Measurements from ENCODE around the gene C2CD3. TPM values are rescaled to one million over a fixed set of nuclear protein-coding genes. Genes with fewer than 3 reads are reported as not detected.

The C2CD3 gene
- total and polyA plus RNA-seq, 9 donors: 14.5 to 25.8 (median 18.5) TPM

- no peak overlapping the region for H3K27ac ChIP-seq (ENCODE audit: low read length)
- peaks cover 45% of the 10 kb centered on the region for H3K36me3 ChIP-seq (ENCODE audit: control insufficient read depth, insufficient read depth, low read length)
- WGBS (ENCODE audit: insufficient coverage): 93% methylated on average over 27 of the region's 29 CpGs
- no peaks in the 10 kb centered on the region for H3K27me3 ChIP-seq (ENCODE audit: control insufficient read depth, insufficient read depth, low read length)
- DNase-seq: no peak
- no peak overlapping the region for H3K4me3 ChIP-seq (ENCODE audit: low read length)
- peaks cover 18% of the 10 kb centered on the region for H3K4me1 ChIP-seq (ENCODE audit: control insufficient read depth, insufficient read depth, low read length)
- no peaks in the 10 kb centered on the region for H3K9me3 ChIP-seq (replicated peaks; ENCODE audit: control insufficient read depth, low read depth, low read length)
Measured at GRCh38 chr11:74005721-74006517, 164.9 kb downstream of the C2CD3 start.

GRCh38 chr11:74004759-74005615 lies 165.8 kb downstream of the C2CD3 start:
- Histone ChIP-seq H3K27ac (ENCODE audit: low read length) (no peak overlapping the region), H3K27me3 (ENCODE audit: control insufficient read depth, insufficient read depth, low read length) (no peaks in the 10 kb centered on the region), H3K4me1 (ENCODE audit: control insufficient read depth, insufficient read depth, low read length) (peaks cover 18% of the 10 kb centered on the region), H3K36me3 (ENCODE audit: control insufficient read depth, insufficient read depth, low read length) (peaks cover 51% of the 10 kb centered on the region), H3K9me3 (replicated peaks; ENCODE audit: control insufficient read depth, low read depth, low read length) (no peaks in the 10 kb centered on the region), H3K4me3 (ENCODE audit: low read length) (no peak overlapping the region)
- WGBS (ENCODE audit: insufficient coverage): 45% methylated on average over 10 of the region's 11 CpGs
- no peak for DNase-seq

- peaks cover 51% of the 10 kb centered on the region for H3K36me3 ChIP-seq (ENCODE audit: control insufficient read depth, insufficient read depth, low read length)
- no peak for DNase-seq
- WGBS (ENCODE audit: insufficient coverage): 100% methylated on average over 3 of the region's 6 CpGs
- H3K4me3 ChIP-seq (ENCODE audit: low read length): no peak overlapping the region
- no peaks in the 10 kb centered on the region for H3K9me3 ChIP-seq (replicated peaks; ENCODE audit: control insufficient read depth, low read depth, low read length)
- H3K4me1 ChIP-seq (ENCODE audit: control insufficient read depth, insufficient read depth, low read length): peaks cover 17% of the 10 kb centered on the region
- H3K27me3 ChIP-seq (ENCODE audit: control insufficient read depth, insufficient read depth, low read length): no peaks in the 10 kb centered on the region
- no peak overlapping the region for H3K27ac ChIP-seq (ENCODE audit: low read length)
Measured at GRCh38 chr11:74004046-74004695, 166.6 kb downstream of the C2CD3 start.

- Histone ChIP-seq H3K27me3 (ENCODE audit: control insufficient read depth, insufficient read depth, low read length) (no peaks in the 10 kb centered on the region), H3K4me1 (ENCODE audit: control insufficient read depth, insufficient read depth, low read length) (peaks cover 7% of the 10 kb centered on the region), H3K36me3 (ENCODE audit: control insufficient read depth, insufficient read depth, low read length) (peaks cover 51% of the 10 kb centered on the region), H3K9me3 (replicated peaks; ENCODE audit: control insufficient read depth, low read depth, low read length) (no peaks in the 10 kb centered on the region), H3K27ac (ENCODE audit: low read length) (no peak overlapping the region), H3K4me3 (ENCODE audit: low read length) (no peak overlapping the region)
- no peak for DNase-seq
- 92% methylated on average over 2 of the region's 4 CpGs for WGBS (ENCODE audit: insufficient coverage)
Measured at GRCh38 chr11:74002832-74003231, 168.0 kb downstream of the C2CD3 start.

- no peak for DNase-seq
- 64% methylated on average over 7 of the region's 7 CpGs for WGBS (ENCODE audit: insufficient coverage)
- Histone ChIP-seq H3K36me3 (ENCODE audit: control insufficient read depth, insufficient read depth, low read length) (peaks cover 51% of the 10 kb centered on the region), H3K9me3 (replicated peaks; ENCODE audit: control insufficient read depth, low read depth, low read length) (no peaks in the 10 kb centered on the region), H3K4me1 (ENCODE audit: control insufficient read depth, insufficient read depth, low read length) (peaks cover 7% of the 10 kb centered on the region), H3K27ac (ENCODE audit: low read length) (no peak overlapping the region), H3K27me3 (ENCODE audit: control insufficient read depth, insufficient read depth, low read length) (no peaks in the 10 kb centered on the region), H3K4me3 (ENCODE audit: low read length) (no peak overlapping the region)
Measured at GRCh38 chr11:74001822-74002286, 168.9 kb downstream of the C2CD3 start.

- Histone ChIP-seq H3K36me3 (ENCODE audit: control insufficient read depth, insufficient read depth, low read length) (peaks cover 44% of the 10 kb centered on the region), H3K27ac (ENCODE audit: low read length) (no peak overlapping the region), H3K9me3 (replicated peaks; ENCODE audit: control insufficient read depth, low read depth, low read length) (no peaks in the 10 kb centered on the region), H3K4me1 (ENCODE audit: control insufficient read depth, insufficient read depth, low read length) (peaks cover 7% of the 10 kb centered on the region), H3K4me3 (ENCODE audit: low read length) (no peak overlapping the region), H3K27me3 (ENCODE audit: control insufficient read depth, insufficient read depth, low read length) (no peaks in the 10 kb centered on the region)
- WGBS (ENCODE audit: insufficient coverage): 71% methylated on average over 5 of the region's 14 CpGs
- no peak for DNase-seq
Measured at GRCh38 chr11:74000307-74001133, 170.3 kb downstream of the C2CD3 start.

- WGBS (ENCODE audit: insufficient coverage): 86% methylated on average over 2 of the region's 8 CpGs
Measured at GRCh38 chr11:73999581-74000306, 171.1 kb downstream of the C2CD3 start.

GRCh38 chr11:73998846-73999575 lies 171.8 kb downstream of the C2CD3 start:
- H3K9me3 ChIP-seq (replicated peaks; ENCODE audit: control insufficient read depth, low read depth, low read length): no peaks in the 10 kb centered on the region
- H3K27me3 ChIP-seq (ENCODE audit: control insufficient read depth, insufficient read depth, low read length): no peaks in the 10 kb centered on the region
- no peak overlapping the region for H3K27ac ChIP-seq (ENCODE audit: low read length)
- DNase-seq: no peak
- WGBS (ENCODE audit: insufficient coverage): 83% methylated on average over 2 of the region's 13 CpGs
- H3K4me3 ChIP-seq (ENCODE audit: low read length): no peak overlapping the region
- peaks cover 35% of the 10 kb centered on the region for H3K36me3 ChIP-seq (ENCODE audit: control insufficient read depth, insufficient read depth, low read length)
- peaks cover 2% of the 10 kb centered on the region for H3K4me1 ChIP-seq (ENCODE audit: control insufficient read depth, insufficient read depth, low read length)

More at GRCh38 chr11:73999581-74000306, 171.1 kb downstream of the C2CD3 start:
- Histone ChIP-seq H3K4me1 (ENCODE audit: control insufficient read depth, insufficient read depth, low read length) (peaks cover 5% of the 10 kb centered on the region), H3K27ac (ENCODE audit: low read length) (no peak overlapping the region), H3K36me3 (ENCODE audit: control insufficient read depth, insufficient read depth, low read length) (peaks cover 39% of the 10 kb centered on the region), H3K27me3 (ENCODE audit: control insufficient read depth, insufficient read depth, low read length) (no peaks in the 10 kb centered on the region), H3K9me3 (replicated peaks; ENCODE audit: control insufficient read depth, low read depth, low read length) (no peaks in the 10 kb centered on the region), H3K4me3 (ENCODE audit: low read length) (no peak overlapping the region)
- DNase-seq: no peak

Measured in muscle of leg (tissue), 11 donors.